NB4 (cell line): ENCODE results near the gene PTPRK.

Experiments used
- DNase-seq: peaks from one replicate; pipeline ENCODE4 v3.0.0; 2010; ENCODE audit warnings: low read depth
- H3K4me3 ChIP-seq: one replicate; pipeline ENCODE4 v1.5.1; 2011; ENCODE audit warnings: mild to moderate bottlenecking, low read depth, low read length, moderate library complexity
- MYC ChIP-seq: IDR thresholded peaks from 2 replicates; pipeline ENCODE4 v1.6.1; 2011; ENCODE audit warnings: low read depth, low read length
- POLR2A ChIP-seq: IDR thresholded peaks from 2 replicates; pipeline ENCODE4 v1.6.1; 2011; ENCODE audit warnings: mild to moderate bottlenecking; ENCODE audit not compliant: insufficient read length; ENCODE audit errors: extremely low read depth
- TF ChIP-seq, protein P1 (sequence below): IDR thresholded peaks from 2 replicates; pipeline ENCODE4 v1.6.1; 2011; ENCODE audit warnings: low read depth, low read length
- TF ChIP-seq, protein P2 (sequence below): IDR thresholded peaks from one replicate; pipeline ENCODE4 v1.5.1; 2012; ENCODE audit warnings: low read depth, low read length

PTPRK gene

DNA sequence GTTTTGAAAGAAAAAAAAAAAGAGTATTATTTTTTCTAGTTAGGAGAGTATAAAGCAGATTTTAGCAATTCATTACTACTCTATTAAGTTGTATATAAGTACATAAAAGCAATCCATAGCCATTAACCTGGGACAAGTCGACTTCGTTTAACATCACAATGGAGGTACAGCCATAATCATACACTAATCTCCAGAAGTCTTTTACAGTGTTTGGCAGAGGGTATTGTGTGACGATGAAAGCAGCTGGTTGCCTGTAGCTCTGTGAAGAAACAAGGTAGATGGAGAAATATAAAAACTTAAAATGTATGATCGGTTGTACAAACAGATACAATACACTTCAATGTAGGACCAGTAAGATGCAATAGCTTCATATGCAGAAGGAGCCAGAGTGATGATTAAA lies 543.6 kb downstream of the PTPRK start:
- H3K4me3 ChIP-seq: no peak overlapping the region
- TF ChIP-seq, protein P1, sequence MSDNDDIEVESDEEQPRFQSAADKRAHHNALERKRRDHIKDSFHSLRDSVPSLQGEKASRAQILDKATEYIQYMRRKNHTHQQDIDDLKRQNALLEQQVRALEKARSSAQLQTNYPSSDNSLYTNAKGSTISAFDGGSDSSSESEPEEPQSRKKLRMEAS: no peak
- TF ChIP-seq POLR2A (no peak), MYC (no peak)
- TF ChIP-seq, protein P2, sequence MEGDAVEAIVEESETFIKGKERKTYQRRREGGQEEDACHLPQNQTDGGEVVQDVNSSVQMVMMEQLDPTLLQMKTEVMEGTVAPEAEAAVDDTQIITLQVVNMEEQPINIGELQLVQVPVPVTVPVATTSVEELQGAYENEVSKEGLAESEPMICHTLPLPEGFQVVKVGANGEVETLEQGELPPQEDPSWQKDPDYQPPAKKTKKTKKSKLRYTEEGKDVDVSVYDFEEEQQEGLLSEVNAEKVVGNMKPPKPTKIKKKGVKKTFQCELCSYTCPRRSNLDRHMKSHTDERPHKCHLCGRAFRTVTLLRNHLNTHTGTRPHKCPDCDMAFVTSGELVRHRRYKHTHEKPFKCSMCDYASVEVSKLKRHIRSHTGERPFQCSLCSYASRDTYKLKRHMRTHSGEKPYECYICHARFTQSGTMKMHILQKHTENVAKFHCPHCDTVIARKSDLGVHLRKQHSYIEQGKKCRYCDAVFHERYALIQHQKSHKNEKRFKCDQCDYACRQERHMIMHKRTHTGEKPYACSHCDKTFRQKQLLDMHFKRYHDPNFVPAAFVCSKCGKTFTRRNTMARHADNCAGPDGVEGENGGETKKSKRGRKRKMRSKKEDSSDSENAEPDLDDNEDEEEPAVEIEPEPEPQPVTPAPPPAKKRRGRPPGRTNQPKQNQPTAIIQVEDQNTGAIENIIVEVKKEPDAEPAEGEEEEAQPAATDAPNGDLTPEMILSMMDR: no peak
- no peak for DNase-seq

DNA sequence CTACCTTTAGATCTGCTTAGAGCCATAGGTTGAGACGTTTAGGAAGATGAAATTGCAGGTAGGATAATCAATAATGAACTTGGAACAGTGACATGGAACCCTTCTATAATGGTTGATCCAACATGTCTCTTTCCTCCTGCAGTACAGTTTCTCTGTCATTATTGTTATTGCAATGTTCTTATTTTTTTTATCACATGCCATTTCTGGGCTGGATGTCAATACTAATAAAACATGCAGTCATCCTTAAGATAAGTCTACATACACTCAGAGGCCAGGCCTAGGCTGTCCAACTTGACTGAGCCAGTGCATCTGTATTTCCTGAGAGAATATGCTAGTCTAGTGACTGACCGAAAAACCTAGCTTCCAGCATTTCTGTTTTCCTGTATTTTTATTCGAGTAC lies 544.3 kb downstream of the PTPRK start:
- no peak for DNase-seq
- TF ChIP-seq, protein P2: no peak
- no peak for TF ChIP-seq POLR2A
- TF ChIP-seq, protein P1: no peak
- no peak for TF ChIP-seq MYC
- no peak overlapping the region for H3K4me3 ChIP-seq

DNA sequence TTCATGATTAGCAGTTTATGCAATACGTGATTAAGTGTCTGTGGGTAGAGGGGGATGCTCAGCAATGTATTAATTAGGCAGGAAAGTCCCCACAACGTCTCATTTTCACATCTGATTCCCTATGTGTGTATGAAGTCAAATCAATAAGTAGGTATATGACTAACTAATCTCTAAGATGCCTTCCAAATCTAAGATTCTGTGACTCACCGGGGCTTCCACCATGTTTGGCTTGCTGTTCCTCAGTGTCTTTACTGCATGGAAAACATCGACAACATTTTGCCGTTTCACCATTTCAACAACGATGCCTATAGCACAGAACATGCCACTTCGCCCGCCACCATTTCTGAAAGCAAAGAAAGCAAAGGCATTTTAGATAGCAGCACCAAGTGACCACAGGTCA lies 547.6 kb downstream of the PTPRK start:
- no peak for DNase-seq
- no peak for TF ChIP-seq MYC
- TF ChIP-seq, protein P2: no peak
- TF ChIP-seq, protein P1: no peak
- TF ChIP-seq POLR2A: no peak
- no peak overlapping the region for H3K4me3 ChIP-seq

DNA sequence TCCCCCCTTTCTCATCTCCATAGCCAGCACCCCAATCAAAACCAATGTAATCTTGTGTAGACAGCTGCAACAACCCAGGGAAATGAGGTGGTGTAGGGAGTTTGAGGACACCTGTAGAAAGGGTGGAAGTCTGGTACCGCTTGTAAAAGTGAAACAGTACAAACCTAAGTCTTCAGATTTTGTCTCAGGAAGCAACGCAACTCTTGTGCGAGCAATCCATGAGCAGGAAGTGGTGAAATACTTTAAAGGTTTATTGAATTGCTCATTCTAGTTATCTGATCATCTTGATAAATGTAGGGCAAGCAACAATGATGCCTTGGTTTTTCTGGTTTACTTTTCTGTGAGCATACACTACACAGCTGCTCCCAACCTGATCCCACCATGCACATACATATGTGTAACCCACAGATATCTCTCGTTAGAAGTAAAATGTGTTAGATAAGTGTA lies 548.4 kb downstream of the PTPRK start:
- TF ChIP-seq, protein P2: no peak
- TF ChIP-seq MYC (no peak), POLR2A (no peak)
- peak; percentile 42 for DNase-seq

DNA sequence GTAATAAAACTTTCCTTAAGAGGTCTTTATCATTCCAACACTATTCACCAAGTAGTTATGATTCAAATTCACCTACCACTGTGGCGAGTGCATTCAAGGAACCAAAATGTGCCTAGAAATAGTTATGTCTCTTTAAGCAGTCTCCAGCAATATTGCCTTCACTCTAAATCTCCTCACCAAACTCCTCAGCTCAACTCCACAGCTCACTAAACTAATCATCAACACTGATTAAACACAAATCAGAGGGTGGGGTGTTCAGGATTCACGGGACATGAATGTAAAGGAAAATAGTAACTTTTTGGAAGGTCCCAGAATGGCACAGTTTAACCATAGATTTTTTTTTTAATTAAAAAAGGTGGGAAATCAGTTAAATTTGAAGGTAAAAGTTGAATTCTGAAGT lies 549.0 kb downstream of the PTPRK start:
- no peak overlapping the region for H3K4me3 ChIP-seq
- TF ChIP-seq MYC: no peak
- TF ChIP-seq, protein P2: no peak
- no peak for TF ChIP-seq POLR2A
- TF ChIP-seq, protein P1: no peak
- no peak for DNase-seq

More for the DNA sequence above, 548.4 kb downstream of the PTPRK start:
- H3K4me3 ChIP-seq: no peak overlapping the region

DNA sequence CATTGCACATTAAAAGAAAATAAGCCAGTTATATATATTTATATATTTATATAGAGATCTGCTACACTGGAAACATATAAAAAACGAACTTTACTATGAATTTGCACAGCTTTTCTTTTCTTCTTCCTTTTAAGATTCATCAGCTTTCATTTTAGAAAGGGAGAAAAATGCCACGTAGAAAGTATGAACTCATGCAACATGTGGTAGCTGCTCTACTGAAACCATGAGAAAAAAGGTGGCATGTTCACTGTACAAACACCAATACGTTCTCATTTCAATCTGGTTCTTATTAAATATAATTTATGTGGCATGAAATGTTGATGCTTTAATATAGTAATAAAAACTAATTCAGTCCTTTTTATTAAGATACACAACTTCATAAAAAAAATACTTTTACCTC lies 550.7 kb downstream of the PTPRK start:
- no peak for DNase-seq
- H3K4me3 ChIP-seq: no peak overlapping the region
- TF ChIP-seq, protein P2: no peak
- TF ChIP-seq, protein P1: no peak
- no peak for TF ChIP-seq MYC
- no peak for TF ChIP-seq POLR2A
